Measurements from ENCODE around the gene PDK2. TPM values are rescaled to one million over a fixed set of nuclear protein-coding genes. Genes with fewer than 3 reads are reported as not detected.

Gene PDK2
- total and polyA plus RNA-seq, 2 experiments from 2014 or later = 12.0 to 15.9 TPM

DNA sequence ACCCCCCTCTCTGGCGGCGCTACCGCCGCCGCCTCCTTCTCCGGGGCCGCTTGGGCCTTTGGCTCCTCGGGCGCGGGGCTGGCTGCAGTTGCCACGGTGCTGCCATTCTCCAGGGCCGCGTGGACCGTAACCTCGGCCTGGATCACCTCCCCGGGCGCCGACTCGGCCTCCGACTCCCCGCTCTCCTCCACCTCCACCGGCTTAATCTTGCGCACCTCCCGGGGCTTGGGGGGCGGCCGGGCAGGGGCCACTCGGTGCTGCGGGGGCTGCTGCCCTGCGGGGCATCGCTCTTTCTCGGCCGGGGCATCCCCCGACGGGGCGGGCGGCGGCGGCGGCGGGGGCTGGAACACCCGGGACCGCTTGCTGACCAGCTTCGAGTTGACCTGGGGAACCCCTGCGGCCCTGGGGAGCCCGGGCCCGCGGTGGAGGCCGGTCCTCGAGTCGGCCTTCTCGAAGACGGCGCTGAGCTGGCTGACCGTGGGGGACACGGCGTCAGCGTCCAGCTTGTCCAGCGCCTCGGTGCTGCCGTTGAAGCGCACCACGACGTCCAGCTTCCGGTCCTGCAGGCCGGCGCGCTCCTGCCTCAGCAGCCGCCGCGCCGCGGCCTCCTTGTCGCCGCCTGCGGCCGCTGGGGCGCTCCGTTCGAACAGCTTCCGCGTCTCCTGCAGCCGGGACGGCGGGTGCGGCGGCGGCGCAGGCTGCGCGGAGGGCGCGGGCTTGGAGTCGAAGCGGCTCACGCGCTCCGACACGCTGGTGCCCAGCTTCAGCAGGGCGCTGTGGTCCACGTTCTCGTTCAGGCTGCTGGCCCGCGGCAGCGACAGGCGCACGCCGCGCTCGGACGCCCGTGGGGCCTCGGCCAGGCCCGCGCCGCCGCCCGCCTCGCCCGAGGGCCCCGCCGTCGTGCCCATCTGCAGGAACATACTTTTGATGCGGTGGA, 54.5 kb downstream of the PDK2 start:
- peaks cover 1% of the 10 kb centered on the region; the same call in 1 of the 3 replicates for H3K36me3 Mint-ChIP-seq (ENCODE audit: low read depth)
- H3K9me3 Mint-ChIP-seq = no peaks in the 10 kb centered on the region
- no peak overlapping the region for H3K27ac Mint-ChIP-seq
- H3K4me2 ChIP-seq = peak overlapping the region; percentile 94
- DNase-seq (ENCODE audit: low spot score) (peak; percentile 78), ATAC-seq (peak; percentile 2; the same call in 2 of the 3 replicates)
- peaks cover 41% of the 10 kb centered on the region for H3K4me1 Mint-ChIP-seq
- H3K4me3 Mint-ChIP-seq = peak overlapping the region; percentile 82
- TF ChIP-seq, protein P1, sequence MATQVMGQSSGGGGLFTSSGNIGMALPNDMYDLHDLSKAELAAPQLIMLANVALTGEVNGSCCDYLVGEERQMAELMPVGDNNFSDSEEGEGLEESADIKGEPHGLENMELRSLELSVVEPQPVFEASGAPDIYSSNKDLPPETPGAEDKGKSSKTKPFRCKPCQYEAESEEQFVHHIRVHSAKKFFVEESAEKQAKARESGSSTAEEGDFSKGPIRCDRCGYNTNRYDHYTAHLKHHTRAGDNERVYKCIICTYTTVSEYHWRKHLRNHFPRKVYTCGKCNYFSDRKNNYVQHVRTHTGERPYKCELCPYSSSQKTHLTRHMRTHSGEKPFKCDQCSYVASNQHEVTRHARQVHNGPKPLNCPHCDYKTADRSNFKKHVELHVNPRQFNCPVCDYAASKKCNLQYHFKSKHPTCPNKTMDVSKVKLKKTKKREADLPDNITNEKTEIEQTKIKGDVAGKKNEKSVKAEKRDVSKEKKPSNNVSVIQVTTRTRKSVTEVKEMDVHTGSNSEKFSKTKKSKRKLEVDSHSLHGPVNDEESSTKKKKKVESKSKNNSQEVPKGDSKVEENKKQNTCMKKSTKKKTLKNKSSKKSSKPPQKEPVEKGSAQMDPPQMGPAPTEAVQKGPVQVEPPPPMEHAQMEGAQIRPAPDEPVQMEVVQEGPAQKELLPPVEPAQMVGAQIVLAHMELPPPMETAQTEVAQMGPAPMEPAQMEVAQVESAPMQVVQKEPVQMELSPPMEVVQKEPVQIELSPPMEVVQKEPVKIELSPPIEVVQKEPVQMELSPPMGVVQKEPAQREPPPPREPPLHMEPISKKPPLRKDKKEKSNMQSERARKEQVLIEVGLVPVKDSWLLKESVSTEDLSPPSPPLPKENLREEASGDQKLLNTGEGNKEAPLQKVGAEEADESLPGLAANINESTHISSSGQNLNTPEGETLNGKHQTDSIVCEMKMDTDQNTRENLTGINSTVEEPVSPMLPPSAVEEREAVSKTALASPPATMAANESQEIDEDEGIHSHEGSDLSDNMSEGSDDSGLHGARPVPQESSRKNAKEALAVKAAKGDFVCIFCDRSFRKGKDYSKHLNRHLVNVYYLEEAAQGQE (IDR thresholded peaks at IDR 0.05; ENCODE audit: unreplicated experiment) = no peak
- TF ChIP-seq, protein P2, sequence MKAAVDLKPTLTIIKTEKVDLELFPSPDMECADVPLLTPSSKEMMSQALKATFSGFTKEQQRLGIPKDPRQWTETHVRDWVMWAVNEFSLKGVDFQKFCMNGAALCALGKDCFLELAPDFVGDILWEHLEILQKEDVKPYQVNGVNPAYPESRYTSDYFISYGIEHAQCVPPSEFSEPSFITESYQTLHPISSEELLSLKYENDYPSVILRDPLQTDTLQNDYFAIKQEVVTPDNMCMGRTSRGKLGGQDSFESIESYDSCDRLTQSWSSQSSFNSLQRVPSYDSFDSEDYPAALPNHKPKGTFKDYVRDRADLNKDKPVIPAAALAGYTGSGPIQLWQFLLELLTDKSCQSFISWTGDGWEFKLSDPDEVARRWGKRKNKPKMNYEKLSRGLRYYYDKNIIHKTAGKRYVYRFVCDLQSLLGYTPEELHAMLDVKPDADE (IDR thresholded peaks at IDR 0.05) = no peak
- TF ChIP-seq EZH2 (IDR thresholded peaks at IDR 0.05; ENCODE audit: low read depth, unreplicated experiment) = peak; percentile 80
- no peaks in the 10 kb centered on the region for H3K79me2 ChIP-seq (replicated peaks; ENCODE audit: insufficient read depth)
- no peak overlapping the region for H2AFZ ChIP-seq
- no peaks in the 10 kb centered on the region for H3K9me2 ChIP-seq (ENCODE audit: insufficient read depth)
- peak overlapping the region; percentile 87 for H3K4me3 ChIP-seq
- H4K20me1 ChIP-seq (replicated peaks; ENCODE audit: insufficient read depth) = no peaks in the 10 kb centered on the region
- H3K27ac ChIP-seq (ENCODE audit: low read depth) = no peak overlapping the region
- H3K27me3 Mint-ChIP-seq (ENCODE audit: insufficient read depth, low read depth, poor library complexity) = peaks cover 31% of the 10 kb centered on the region
- peaks cover 30% of the 10 kb centered on the region for H3K27me3 ChIP-seq (ENCODE audit: insufficient read depth)
- peaks cover 28% of the 10 kb centered on the region for H3K4me1 ChIP-seq (ENCODE audit: insufficient read depth)
- H3K36me3 ChIP-seq (ENCODE audit: insufficient read depth) = no peaks in the 10 kb centered on the region
- peaks cover 5% of the 10 kb centered on the region; the same call in 1 of the 2 replicates for H3F3A ChIP-seq (replicated peaks; ENCODE audit: low read depth)

DNA sequence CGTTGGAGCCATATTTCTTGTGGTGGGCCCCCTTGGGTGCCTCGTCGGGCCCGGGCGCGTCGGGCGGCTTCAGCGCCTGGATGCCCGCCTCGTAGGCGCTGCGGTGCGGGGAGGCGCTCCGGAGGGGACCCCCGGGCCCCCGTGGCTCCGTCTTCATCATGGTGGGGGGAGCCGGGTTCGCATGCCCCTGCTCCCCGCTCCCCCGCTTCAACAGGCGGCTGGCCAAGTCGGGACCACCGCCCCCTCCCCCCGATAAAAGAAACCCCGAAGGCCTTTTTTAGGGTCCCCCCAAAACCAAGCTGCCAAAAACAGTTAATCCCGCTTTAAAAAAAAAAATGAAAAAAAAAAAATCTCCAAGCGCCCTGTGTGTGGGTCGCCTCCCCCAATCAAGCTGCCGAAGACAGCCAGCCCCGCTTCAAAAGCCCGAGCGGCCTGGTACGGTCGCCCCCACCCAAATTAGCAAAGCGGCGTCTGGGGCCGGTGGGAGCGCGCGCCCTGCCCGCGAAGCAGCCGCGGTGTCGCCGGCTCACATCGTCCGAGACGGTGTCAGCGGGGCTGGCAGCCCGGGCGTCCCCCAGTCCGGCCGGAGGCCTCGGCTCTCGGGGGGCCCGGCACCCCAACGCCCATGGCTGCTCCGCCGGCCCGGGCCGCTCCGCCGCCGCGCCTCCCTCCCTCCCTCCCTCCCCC, 55.3 kb downstream of the PDK2 start, which contains the start of gene PPP1R9B:
TSS of gene PPP1R9B (minus strand) at position 324 of the 687 bp plus-strand sequence. CDS start at position 160, 164 bp downstream.
- H3K4me1 ChIP-seq (ENCODE audit: insufficient read depth) = peaks cover 28% of the 10 kb centered on the region
- H3K9me2 ChIP-seq (ENCODE audit: insufficient read depth) = no peaks in the 10 kb centered on the region
- no peaks in the 10 kb centered on the region for H3K36me3 ChIP-seq (ENCODE audit: insufficient read depth)
- DNase-seq (ENCODE audit: low spot score) (no peak), ATAC-seq (peak; percentile 1; the same call in 2 of the 3 replicates)
- H3K9me3 Mint-ChIP-seq = no peaks in the 10 kb centered on the region; the same call in 2 of the 3 replicates
- H3K27me3 Mint-ChIP-seq (ENCODE audit: insufficient read depth, low read depth, poor library complexity) = peaks cover 30% of the 10 kb centered on the region
- no peaks in the 10 kb centered on the region for H3K79me2 ChIP-seq (replicated peaks; ENCODE audit: insufficient read depth)
- peaks cover 44% of the 10 kb centered on the region for H3K4me1 Mint-ChIP-seq
- TF ChIP-seq EZH2 (IDR thresholded peaks at IDR 0.05; ENCODE audit: low read depth, unreplicated experiment) = peak; percentile 54
- TF ChIP-seq, protein P3, sequence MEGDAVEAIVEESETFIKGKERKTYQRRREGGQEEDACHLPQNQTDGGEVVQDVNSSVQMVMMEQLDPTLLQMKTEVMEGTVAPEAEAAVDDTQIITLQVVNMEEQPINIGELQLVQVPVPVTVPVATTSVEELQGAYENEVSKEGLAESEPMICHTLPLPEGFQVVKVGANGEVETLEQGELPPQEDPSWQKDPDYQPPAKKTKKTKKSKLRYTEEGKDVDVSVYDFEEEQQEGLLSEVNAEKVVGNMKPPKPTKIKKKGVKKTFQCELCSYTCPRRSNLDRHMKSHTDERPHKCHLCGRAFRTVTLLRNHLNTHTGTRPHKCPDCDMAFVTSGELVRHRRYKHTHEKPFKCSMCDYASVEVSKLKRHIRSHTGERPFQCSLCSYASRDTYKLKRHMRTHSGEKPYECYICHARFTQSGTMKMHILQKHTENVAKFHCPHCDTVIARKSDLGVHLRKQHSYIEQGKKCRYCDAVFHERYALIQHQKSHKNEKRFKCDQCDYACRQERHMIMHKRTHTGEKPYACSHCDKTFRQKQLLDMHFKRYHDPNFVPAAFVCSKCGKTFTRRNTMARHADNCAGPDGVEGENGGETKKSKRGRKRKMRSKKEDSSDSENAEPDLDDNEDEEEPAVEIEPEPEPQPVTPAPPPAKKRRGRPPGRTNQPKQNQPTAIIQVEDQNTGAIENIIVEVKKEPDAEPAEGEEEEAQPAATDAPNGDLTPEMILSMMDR (conservative IDR thresholded peaks at IDR 0.05; ENCODE audit: low read depth in 2 of 2) = no peak
- H3K4me2 ChIP-seq = peak within 1 kb of the TSS; percentile 99
- H3K4me3 Mint-ChIP-seq = peak within 1 kb of the TSS; percentile 82
- H3K27ac ChIP-seq (ENCODE audit: low read depth) = no peak within 1 kb of the TSS
- H4K20me1 ChIP-seq (replicated peaks; ENCODE audit: insufficient read depth) = no peaks in the 10 kb centered on the region
- peak within 1 kb of the TSS; percentile 88; the same call in 1 of the 2 replicates for H3K27ac Mint-ChIP-seq
- no peaks in the 10 kb centered on the region for H3K36me3 Mint-ChIP-seq (ENCODE audit: low read depth)
- H3K27me3 ChIP-seq (ENCODE audit: insufficient read depth) = peaks cover 30% of the 10 kb centered on the region
- peaks cover 5% of the 10 kb centered on the region; the same call in 1 of the 2 replicates for H3F3A ChIP-seq (replicated peaks; ENCODE audit: low read depth)
- peak within 1 kb of the TSS; percentile 87 for H3K4me3 ChIP-seq
- peak within 1 kb of the TSS; percentile 96 for H2AFZ ChIP-seq
